Type B pancreatic cell (in vitro differentiated cells): Measurements from ENCODE around the gene SPRR5. TPM values are rescaled to one million over a fixed set of nuclear protein-coding genes. Genes with fewer than 3 reads are reported as not detected.
A peak's percentile ranks its signal among the peaks of the same experiment; 100 is the strongest.

ENCODE experiments used
- DNase-seq: peaks from one replicate; pipeline ENCODE4 v3.0.0; 2021; ENCODE audit warnings: mixed read lengths; ENCODE audit not compliant: unreplicated experiment; ENCODE audit errors: extremely low spot score
- H3K27ac Mint-ChIP-seq: 2 replicates; pipeline ENCODE4 v1.8.0; 2021; ENCODE audit warnings: mild to moderate bottlenecking, mixed read lengths
- H3K27me3 Mint-ChIP-seq: 2 replicates; pipeline ENCODE4 v1.8.0; 2021; ENCODE audit warnings: mixed read lengths
- H3K36me3 Mint-ChIP-seq: 2 replicates; pipeline ENCODE4 v1.8.0; 2021; ENCODE audit warnings: mixed read lengths
- H3K4me1 Mint-ChIP-seq: one replicate; pipeline ENCODE4 v1.8.0; 2021; ENCODE audit warnings: mixed read lengths; ENCODE audit not compliant: unreplicated experiment
- H3K4me3 Mint-ChIP-seq: 2 replicates; pipeline ENCODE4 v1.8.0; 2021; ENCODE audit warnings: mild to moderate bottlenecking, mixed read lengths
- H3K9me3 Mint-ChIP-seq: 2 replicates; pipeline ENCODE4 v1.8.0; 2021; ENCODE audit warnings: mixed read lengths
- total RNA-seq: library from RNA; stranded (reverse); gene quantifications from 2 replicates; pipeline ENCODE4 v1.2.1, GENCODE V29; 2021; ENCODE audit warnings: low replicate concordance
- TF ChIP-seq, protein P1 (sequence below): fragments of 200-600 bp; sonication (generic); conservative IDR thresholded peaks from 2 replicates; pipeline ENCODE4 v1.5.0; 2021; ENCODE audit warnings: antibody characterized with exemption, mild to moderate bottlenecking

The SPRR5 gene
- total RNA-seq, 1 donor from 2014 or later = not detected

DNA sequence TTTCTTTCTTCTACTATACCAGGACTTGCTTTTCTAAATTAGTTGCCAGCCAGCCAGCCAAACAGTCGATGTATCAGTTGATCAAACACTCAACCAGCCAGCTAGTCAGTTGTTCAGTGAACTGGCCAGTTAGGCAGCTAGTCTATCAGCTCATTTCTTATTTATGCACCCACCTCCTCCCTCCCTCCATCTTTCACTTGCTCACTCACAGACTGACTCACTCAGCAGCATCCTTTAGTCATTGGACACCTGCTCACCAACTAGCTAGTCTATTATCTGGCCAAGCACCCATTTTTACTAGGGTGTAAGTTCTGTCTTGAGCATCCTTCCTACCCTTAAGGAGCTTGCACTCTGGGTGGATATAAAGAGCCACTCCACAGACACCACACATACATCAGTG is 17.5 kb downstream of the SPRR5 start:
- H3K4me1 Mint-ChIP-seq = no peaks in the 10 kb centered on the region
- H3K27ac Mint-ChIP-seq = no peak overlapping the region
- H3K27me3 Mint-ChIP-seq = no peaks in the 10 kb centered on the region
- peaks cover 9% of the 10 kb centered on the region for H3K9me3 Mint-ChIP-seq
- TF ChIP-seq, protein P1, sequence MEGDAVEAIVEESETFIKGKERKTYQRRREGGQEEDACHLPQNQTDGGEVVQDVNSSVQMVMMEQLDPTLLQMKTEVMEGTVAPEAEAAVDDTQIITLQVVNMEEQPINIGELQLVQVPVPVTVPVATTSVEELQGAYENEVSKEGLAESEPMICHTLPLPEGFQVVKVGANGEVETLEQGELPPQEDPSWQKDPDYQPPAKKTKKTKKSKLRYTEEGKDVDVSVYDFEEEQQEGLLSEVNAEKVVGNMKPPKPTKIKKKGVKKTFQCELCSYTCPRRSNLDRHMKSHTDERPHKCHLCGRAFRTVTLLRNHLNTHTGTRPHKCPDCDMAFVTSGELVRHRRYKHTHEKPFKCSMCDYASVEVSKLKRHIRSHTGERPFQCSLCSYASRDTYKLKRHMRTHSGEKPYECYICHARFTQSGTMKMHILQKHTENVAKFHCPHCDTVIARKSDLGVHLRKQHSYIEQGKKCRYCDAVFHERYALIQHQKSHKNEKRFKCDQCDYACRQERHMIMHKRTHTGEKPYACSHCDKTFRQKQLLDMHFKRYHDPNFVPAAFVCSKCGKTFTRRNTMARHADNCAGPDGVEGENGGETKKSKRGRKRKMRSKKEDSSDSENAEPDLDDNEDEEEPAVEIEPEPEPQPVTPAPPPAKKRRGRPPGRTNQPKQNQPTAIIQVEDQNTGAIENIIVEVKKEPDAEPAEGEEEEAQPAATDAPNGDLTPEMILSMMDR = no peak
- H3K36me3 Mint-ChIP-seq = no peaks in the 10 kb centered on the region
- H3K4me3 Mint-ChIP-seq = no peak overlapping the region
- DNase-seq = peak; percentile 1

DNA sequence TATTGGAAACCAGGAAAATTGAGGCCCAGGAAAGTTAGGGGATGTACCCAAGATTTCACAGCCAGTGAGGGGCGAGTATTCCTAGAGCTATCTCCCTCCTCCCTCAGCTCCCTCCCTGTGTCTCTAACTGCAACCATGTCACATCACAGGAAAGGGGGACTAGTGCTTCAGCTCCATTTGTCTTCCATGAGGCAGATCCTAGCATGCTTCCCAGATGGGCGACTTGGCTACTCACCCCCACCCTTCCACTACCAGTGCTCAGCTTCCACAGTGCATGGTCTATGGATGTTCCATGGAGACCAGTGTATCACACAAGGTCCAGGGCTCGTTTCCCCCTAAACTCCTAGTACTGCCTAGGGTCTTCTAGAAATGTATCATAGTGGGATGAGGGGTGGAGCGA is 18.8 kb downstream of the SPRR5 start:
- H3K27ac Mint-ChIP-seq = no peak overlapping the region
- peaks cover 9% of the 10 kb centered on the region for H3K9me3 Mint-ChIP-seq
- TF ChIP-seq, protein P1 = no peak
- no peak overlapping the region for H3K4me3 Mint-ChIP-seq
- no peaks in the 10 kb centered on the region for H3K36me3 Mint-ChIP-seq
- H3K27me3 Mint-ChIP-seq = no peaks in the 10 kb centered on the region
- peak; percentile 25 for DNase-seq
- no peaks in the 10 kb centered on the region for H3K4me1 Mint-ChIP-seq

DNA sequence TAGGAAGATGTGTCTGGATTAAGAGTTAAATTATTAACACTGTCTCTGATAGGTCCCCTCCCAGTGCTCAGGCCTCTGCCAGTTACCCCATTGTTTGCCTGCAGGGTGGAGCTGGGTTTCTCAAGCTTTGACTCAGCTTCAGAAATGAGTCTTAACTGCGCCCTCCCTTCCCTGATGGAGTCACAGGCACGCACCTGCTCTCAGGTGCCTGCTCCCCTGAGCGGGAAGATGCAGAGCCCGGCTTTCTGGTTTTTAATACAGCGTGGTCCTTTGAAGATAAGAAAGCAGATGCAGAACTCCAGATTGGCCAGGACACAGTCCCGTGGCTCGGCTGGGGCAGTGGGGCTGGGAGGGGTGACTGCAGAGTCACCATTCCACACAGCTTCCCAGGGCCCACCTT is 20.2 kb downstream of the SPRR5 start:
- Mint-ChIP-seq H3K27ac (peak overlapping the region; percentile 3), H3K9me3 (peaks cover 4% of the 10 kb centered on the region), H3K4me3 (no peak overlapping the region), H3K27me3 (no peaks in the 10 kb centered on the region), H3K36me3 (no peaks in the 10 kb centered on the region), H3K4me1 (no peaks in the 10 kb centered on the region)
- TF ChIP-seq, protein P1 = no peak
- peak; percentile 34 for DNase-seq

DNA sequence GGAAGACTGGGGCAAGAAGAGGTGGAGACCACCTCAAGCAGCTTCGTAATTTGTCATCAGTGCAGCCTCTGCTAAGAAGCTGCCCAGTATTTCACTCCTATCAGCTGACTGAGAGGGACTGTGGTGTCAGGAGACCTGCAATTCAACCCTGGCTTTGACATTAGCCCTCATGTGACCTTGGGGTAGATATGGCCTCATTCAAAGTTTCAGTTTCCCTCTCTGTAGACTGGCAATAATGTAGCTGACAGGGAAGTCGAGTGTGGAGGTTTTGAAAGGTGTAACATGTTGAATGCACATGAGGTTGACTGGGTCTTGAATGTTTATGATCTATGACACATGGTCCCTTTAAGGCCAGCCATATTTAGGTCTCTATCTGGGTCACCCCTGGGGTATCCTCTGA is 21.2 kb downstream of the SPRR5 start:
- H3K27me3 Mint-ChIP-seq = no peaks in the 10 kb centered on the region
- H3K9me3 Mint-ChIP-seq = peaks cover 4% of the 10 kb centered on the region
- no peaks in the 10 kb centered on the region for H3K36me3 Mint-ChIP-seq
- H3K4me1 Mint-ChIP-seq = no peaks in the 10 kb centered on the region
- TF ChIP-seq, protein P1 = no peak
- DNase-seq = peak; percentile 2
- H3K27ac Mint-ChIP-seq = peak overlapping the region; percentile 88
- H3K4me3 Mint-ChIP-seq = no peak overlapping the region

DNA sequence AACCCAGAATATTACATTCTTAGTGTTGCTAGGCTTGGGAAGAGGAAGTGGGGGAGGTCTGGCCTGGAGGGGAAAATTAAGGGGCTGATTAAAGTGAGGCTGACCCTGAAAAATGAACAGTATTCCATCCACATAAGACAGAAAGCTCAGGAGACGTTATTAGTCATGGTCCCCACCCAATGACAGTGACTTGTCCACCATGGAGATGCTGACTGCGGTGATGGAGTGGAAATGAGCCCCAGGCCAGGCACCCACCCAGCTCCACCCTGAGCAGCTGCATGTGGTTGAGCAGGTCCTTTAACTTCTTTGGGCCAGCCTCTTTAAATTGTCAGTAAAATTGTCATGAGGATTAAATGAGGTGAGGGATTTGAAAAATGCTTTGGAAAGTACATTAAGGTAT is 22.0 kb downstream of the SPRR5 start:
- Mint-ChIP-seq H3K4me3 (peak overlapping the region; percentile 33), H3K27me3 (no peaks in the 10 kb centered on the region), H3K4me1 (no peaks in the 10 kb centered on the region), H3K9me3 (no peaks in the 10 kb centered on the region), H3K27ac (peak overlapping the region; percentile 88), H3K36me3 (no peaks in the 10 kb centered on the region)
- TF ChIP-seq, protein P1 = no peak
- peak; percentile 59 for DNase-seq

DNA sequence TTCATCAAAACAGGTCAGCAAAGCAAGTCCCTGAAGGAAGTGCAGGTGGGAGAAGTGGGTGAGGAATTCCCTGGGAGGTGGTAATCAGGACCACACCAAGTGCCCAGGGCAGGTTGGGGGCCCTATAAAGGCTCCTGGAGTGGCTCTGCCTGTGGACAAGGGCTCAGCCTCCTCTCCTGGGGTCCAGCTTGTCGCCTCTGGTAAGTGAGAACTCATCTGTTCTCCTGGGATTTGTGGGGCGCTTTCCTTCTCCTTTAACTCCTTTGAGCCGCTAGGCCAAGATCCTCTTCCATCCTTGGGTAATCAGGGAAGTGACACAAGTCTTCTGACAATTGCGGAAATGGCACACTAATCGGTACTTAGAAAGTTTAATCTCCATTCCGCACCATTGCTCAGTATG is 23.5 kb downstream of the SPRR5 start, which contains the start of gene SPRR4:
TSS of gene SPRR4 (plus strand) at position 154 of the 400 bp plus-strand sequence. CDS start 1,243 bp downstream, outside the sequence.
- H3K4me1 Mint-ChIP-seq = no peaks in the 10 kb centered on the region
- H3K9me3 Mint-ChIP-seq = no peaks in the 10 kb centered on the region
- DNase-seq = peak; percentile 36
- H3K27ac Mint-ChIP-seq = no peak within 1 kb of the TSS
- H3K36me3 Mint-ChIP-seq = no peaks in the 10 kb centered on the region
- TF ChIP-seq, protein P1 = no peak
- no peaks in the 10 kb centered on the region for H3K27me3 Mint-ChIP-seq
- H3K4me3 Mint-ChIP-seq = no peak within 1 kb of the TSS
